ENCODE results near the gene MECP2.

DNA sequence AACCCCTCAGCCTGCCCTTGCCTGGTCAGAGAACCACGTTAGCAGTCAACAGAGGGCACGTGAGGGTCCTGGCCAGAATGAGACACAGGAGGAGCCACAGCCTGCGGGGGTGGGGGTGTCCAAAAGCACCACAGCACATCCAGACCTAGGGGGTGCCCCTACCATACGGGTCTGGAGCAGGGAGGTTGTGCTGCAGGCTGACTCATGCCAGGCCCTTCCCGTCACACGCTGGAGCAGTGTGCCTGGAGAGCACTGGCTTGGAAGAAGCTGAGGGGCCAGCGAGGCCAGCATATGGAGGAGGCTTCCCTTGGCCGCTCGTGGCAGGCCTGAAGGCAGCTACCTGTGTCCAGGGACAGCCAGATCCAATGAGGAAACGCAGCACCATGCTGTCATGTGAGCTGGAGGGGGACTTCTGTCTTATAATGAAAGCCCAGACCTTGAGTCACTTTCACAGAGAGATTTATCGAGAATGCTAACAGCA is 76.3 kb downstream of the MECP2 start:
- TF ChIP-seq, protein P1, sequence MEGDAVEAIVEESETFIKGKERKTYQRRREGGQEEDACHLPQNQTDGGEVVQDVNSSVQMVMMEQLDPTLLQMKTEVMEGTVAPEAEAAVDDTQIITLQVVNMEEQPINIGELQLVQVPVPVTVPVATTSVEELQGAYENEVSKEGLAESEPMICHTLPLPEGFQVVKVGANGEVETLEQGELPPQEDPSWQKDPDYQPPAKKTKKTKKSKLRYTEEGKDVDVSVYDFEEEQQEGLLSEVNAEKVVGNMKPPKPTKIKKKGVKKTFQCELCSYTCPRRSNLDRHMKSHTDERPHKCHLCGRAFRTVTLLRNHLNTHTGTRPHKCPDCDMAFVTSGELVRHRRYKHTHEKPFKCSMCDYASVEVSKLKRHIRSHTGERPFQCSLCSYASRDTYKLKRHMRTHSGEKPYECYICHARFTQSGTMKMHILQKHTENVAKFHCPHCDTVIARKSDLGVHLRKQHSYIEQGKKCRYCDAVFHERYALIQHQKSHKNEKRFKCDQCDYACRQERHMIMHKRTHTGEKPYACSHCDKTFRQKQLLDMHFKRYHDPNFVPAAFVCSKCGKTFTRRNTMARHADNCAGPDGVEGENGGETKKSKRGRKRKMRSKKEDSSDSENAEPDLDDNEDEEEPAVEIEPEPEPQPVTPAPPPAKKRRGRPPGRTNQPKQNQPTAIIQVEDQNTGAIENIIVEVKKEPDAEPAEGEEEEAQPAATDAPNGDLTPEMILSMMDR (conservative IDR thresholded peaks at IDR 0.05; ENCODE audit: low read length), result no peak
- no peak for TF ChIP-seq EZH2phosphoT487 (IDR thresholded peaks at IDR 0.05; ENCODE audit: borderline replicate concordance)
